Mucosa of descending colon (tissue), 3 donors: ENCODE results near the gene PPP1R9A. TPM values are rescaled to one million over a fixed set of nuclear protein-coding genes. Genes with fewer than 3 reads are reported as not detected.

Experiments
- ATAC-seq: fragments of 200-7000 bp; cut with Tn5 transposase; one replicate; pipeline ENCODE4 v1.9.1; 2020; ENCODE audit warnings: mild to moderate bottlenecking, moderate library complexity
- DNase-seq, 3 donors: peaks; one replicate each; pipeline ENCODE4 v3.0.0-alpha.2; 2020
- H3K36me3 ChIP-seq: fragments of 200-600 bp; one replicate; pipeline ENCODE4 v1.8.0; 2021; ENCODE audit warnings: low read depth, mild to moderate bottlenecking
- H3K4me1 ChIP-seq: fragments of 200-600 bp; one replicate; pipeline ENCODE4 v1.8.0; 2021; ENCODE audit warnings: low read depth, mild to moderate bottlenecking
- H3K4me3 ChIP-seq: fragments of 200-600 bp; one replicate; pipeline ENCODE4 v1.8.0; 2021; ENCODE audit warnings: mild to moderate bottlenecking
- H3K9me3 ChIP-seq: fragments of 200-600 bp; one replicate; pipeline ENCODE4 v1.8.0; 2021; ENCODE audit warnings: mild to moderate bottlenecking
- intact Hi-C, 2 donors: fragments of 100-400 bp; cut with DNase I in 1 of 2; cut with micrococcal nuclease in 1 of 2; formaldehyde crosslinking; loops; one replicate each; pipeline versions ENCODE4 v1.11.0 to v1.11.1; 2022; cut with DNase I, micrococcal nuclease
- total RNA-seq, 3 donors: library from RNA; stranded (reverse); fragmentation: NEBNext Ultra II Directional in 2 of 3; extraction: Animal tissue kit (Norgen Biotek cat#: 25700) in 2 of 3; gene quantifications; one replicate each; pipeline versions ENCODE4 v1.2.1 to v1.2.4, GENCODE V29; 2021 to 2023
- TF ChIP-seq, protein P1 (sequence below): fragments of 200-600 bp; IDR thresholded peaks from one replicate; pipeline ENCODE4 v1.8.0; 2022; ENCODE audit warnings: antibody characterized with exemption, mild to moderate bottlenecking
- donor health status: DM: no; HTN: no; CAD: no; lungs with moderate emphysema.
- donor health status: DM: no; HTN: no; CAD: no.
- donor health status: DM: no; HTN: yes; CAD: no.

The PPP1R9A gene
- total RNA-seq, 3 donors from 2014 or later, result 17.8 to 48.9 (median 30.8) TPM

GRCh38 chr7:95055295-95055694, 147.9 kb downstream of the PPP1R9A start:
- H3K4me3 ChIP-seq, result no peak overlapping the region
- DNase-seq, result no peak
- H3K4me1 ChIP-seq, result no peaks in the 10 kb centered on the region
- intact Hi-C loops, result no loop called here
- TF ChIP-seq, protein P1, sequence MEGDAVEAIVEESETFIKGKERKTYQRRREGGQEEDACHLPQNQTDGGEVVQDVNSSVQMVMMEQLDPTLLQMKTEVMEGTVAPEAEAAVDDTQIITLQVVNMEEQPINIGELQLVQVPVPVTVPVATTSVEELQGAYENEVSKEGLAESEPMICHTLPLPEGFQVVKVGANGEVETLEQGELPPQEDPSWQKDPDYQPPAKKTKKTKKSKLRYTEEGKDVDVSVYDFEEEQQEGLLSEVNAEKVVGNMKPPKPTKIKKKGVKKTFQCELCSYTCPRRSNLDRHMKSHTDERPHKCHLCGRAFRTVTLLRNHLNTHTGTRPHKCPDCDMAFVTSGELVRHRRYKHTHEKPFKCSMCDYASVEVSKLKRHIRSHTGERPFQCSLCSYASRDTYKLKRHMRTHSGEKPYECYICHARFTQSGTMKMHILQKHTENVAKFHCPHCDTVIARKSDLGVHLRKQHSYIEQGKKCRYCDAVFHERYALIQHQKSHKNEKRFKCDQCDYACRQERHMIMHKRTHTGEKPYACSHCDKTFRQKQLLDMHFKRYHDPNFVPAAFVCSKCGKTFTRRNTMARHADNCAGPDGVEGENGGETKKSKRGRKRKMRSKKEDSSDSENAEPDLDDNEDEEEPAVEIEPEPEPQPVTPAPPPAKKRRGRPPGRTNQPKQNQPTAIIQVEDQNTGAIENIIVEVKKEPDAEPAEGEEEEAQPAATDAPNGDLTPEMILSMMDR, result no peak
- no peaks in the 10 kb centered on the region for H3K36me3 ChIP-seq
- H3K9me3 ChIP-seq, result no peaks in the 10 kb centered on the region
- no peak for ATAC-seq

DNA sequence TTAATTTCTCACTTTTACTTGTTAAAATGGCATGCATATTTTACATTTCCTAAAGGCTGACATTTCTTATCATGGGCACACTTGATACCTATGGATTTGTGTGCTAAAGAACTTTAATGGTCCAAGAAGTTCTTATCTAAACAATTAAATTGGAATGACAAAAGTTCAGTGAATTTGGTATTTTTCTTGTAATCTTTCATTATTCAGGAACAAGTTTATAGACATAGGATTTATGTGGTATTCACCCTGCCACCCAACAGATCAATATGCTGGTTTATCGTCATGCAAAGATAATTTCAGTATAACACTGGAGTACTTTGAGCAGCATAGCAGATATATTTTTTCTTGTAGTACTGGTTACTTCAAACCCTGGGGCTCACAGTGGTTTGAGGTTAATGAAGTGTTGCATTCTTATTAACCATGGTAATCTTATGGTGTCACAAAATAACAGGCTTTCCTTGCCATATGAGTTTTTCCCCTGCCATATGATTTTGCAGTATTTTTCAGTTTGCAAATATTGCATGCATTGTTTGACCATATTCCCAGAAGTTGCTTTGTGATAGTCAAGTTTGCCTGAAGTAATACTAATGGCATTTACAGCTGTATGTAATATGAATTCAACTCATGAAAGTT, 148.8 kb downstream of the PPP1R9A start:
- no peaks in the 10 kb centered on the region for H3K9me3 ChIP-seq
- H3K4me1 ChIP-seq, result no peaks in the 10 kb centered on the region
- H3K4me3 ChIP-seq, result no peak overlapping the region
- H3K36me3 ChIP-seq, result no peaks in the 10 kb centered on the region
- ATAC-seq (no peak), DNase-seq (no peak)
- TF ChIP-seq, protein P1, result no peak
- intact Hi-C loops, result no loop called here

DNA sequence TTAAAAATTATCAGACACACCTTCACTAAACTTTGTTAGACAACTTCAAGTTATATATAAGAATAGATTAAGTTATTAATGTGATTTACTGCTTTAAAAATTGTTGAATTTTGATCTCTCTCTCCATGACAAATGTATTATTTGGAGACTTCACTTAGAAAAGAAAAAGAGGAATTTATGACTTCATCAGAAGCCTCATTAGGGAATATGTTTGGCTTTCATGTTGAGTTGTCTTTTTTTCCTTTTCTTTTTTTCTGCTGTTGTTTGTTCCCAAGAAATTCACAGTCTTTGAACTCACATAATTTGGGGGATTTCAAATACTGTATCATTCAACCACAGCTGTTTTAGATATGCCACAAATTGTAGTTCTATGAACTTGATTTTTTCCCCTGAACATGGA, 149.5 kb downstream of the PPP1R9A start:
- TF ChIP-seq, protein P1, result no peak
- Histone ChIP-seq H3K4me1 (no peaks in the 10 kb centered on the region), H3K36me3 (no peaks in the 10 kb centered on the region), H3K9me3 (no peaks in the 10 kb centered on the region), H3K4me3 (no peak overlapping the region)
- ATAC-seq (no peak), DNase-seq (no peak)
- intact Hi-C loops, result no loop called here

DNA sequence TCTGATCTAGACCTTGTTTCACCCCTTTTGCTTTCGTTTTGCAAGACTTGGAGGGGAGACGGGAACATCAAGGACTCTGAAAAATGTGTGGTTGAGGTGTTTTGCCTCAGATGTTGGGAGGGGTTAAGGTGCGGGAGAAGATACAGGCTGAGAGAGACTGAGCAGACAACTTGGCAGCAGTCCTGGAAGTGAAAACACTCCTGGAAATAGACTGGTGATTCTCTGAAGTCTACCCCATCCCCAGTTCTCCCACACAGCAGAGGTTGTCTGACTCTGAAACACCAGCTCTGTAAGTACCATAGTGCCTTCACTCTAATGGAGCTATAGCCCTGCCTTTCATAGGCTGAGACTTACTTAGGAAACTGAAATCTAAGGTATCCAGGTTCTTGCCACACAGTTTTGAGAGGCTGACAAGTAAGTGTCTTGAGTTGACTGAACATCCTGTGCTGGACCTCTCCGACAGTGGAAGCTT, 152.5 kb downstream of the PPP1R9A start:
- intact Hi-C loops, result no loop called here
- no peak overlapping the region for H3K4me3 ChIP-seq
- TF ChIP-seq, protein P1, result no peak
- no peak for DNase-seq
- H3K9me3 ChIP-seq, result no peaks in the 10 kb centered on the region
- H3K4me1 ChIP-seq, result no peaks in the 10 kb centered on the region
- ATAC-seq, result no peak
- H3K36me3 ChIP-seq, result no peaks in the 10 kb centered on the region

DNA sequence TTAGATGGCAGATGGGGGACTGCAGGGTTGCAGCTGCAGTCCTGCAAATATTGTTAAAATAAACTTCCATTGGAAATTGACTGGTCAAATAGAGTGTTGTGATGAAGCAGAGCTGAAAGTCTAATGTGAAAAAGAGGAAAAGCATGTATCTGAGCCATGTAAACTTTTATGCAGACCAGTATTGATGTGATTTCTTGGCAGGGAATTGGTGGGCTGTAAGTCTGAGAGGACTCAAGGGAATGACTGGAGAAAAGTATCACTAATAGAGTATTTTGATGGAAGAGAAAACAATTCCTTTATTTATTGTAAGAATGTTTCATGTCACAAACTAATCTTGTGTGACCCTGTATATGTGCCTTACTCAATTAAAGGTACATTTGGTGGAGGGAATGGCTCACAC, 155.5 kb downstream of the PPP1R9A start:
- DNase-seq (no peak), ATAC-seq (no peak)
- Histone ChIP-seq H3K9me3 (no peaks in the 10 kb centered on the region), H3K36me3 (no peaks in the 10 kb centered on the region), H3K4me1 (no peaks in the 10 kb centered on the region), H3K4me3 (no peak overlapping the region)
- intact Hi-C loops, result no loop called here
- TF ChIP-seq, protein P1, result no peak
